Activated CD8-positive, alpha-beta T cell treated with anti-CD3 and anti-CD28 coated beads for 36 hours (primary cell): Measurements from ENCODE around the gene INPP5A. TPM values are rescaled to one million over a fixed set of nuclear protein-coding genes. Genes with fewer than 3 reads are reported as not detected.

Experiments
- ATAC-seq: fragments of 200-7000 bp; cut with Tn5 transposase; one replicate; pipeline ENCODE4 v1.10.0; 2021; ENCODE audit warnings: mild to moderate bottlenecking, moderate library complexity
- CTCF ChIA-PET: fragments of 350-600 bp; sonication (Branson Sonifier 250); formaldehyde crosslinking; loops from one replicate; lab custom pipeline; 2021; ENCODE audit warnings: antibody characterized with exemption; lab: Charles Lee
- POLR2A ChIA-PET: fragments of 350-600 bp; sonication (Branson Sonifier 250); formaldehyde crosslinking; loops from one replicate; lab custom pipeline; 2021; ENCODE audit warnings: antibody characterized with exemption; lab: Charles Lee
- DNase-seq: peaks from one replicate; pipeline ENCODE4 v3.0.0-alpha.2; 2020
- H3K27ac Mint-ChIP-seq: one replicate; pipeline ENCODE4 v1.8.0; 2021; ENCODE audit warnings: mild to moderate bottlenecking, mixed read lengths
- H3K27me3 Mint-ChIP-seq: one replicate; pipeline ENCODE4 v1.8.0; 2021; ENCODE audit warnings: mixed read lengths
- H3K36me3 Mint-ChIP-seq: one replicate; pipeline ENCODE4 v1.8.0; 2021; ENCODE audit warnings: low read depth, mixed read lengths
- H3K4me1 Mint-ChIP-seq: one replicate; pipeline ENCODE4 v1.8.0; 2021; ENCODE audit warnings: low read depth, mixed read lengths
- H3K4me3 Mint-ChIP-seq: one replicate; pipeline ENCODE4 v1.8.0; 2021; ENCODE audit warnings: mild to moderate bottlenecking, moderate library complexity, mixed read lengths
- H3K9me3 Mint-ChIP-seq: one replicate; pipeline ENCODE4 v1.8.0; 2021; ENCODE audit warnings: mixed read lengths
- intact Hi-C: fragments of 100-400 bp; cut with micrococcal nuclease; formaldehyde crosslinking; loops from one replicate; pipeline ENCODE4 v1.10.0; 2022
- total RNA-seq, 2 experiments: library from RNA; stranded (reverse); gene quantifications; one replicate each; pipeline ENCODE4 v1.2.3, GENCODE V29; 2021
- TF ChIP-seq, protein P1 (sequence below): fragments of 200-600 bp; IDR thresholded peaks from one replicate; pipeline ENCODE4 v1.8.0; 2022; ENCODE audit warnings: antibody characterized with exemption, mild to moderate bottlenecking

INPP5A gene
- total RNA-seq, 2 experiments from 2014 or later, result 9.6 to 10.4 TPM

DNA sequence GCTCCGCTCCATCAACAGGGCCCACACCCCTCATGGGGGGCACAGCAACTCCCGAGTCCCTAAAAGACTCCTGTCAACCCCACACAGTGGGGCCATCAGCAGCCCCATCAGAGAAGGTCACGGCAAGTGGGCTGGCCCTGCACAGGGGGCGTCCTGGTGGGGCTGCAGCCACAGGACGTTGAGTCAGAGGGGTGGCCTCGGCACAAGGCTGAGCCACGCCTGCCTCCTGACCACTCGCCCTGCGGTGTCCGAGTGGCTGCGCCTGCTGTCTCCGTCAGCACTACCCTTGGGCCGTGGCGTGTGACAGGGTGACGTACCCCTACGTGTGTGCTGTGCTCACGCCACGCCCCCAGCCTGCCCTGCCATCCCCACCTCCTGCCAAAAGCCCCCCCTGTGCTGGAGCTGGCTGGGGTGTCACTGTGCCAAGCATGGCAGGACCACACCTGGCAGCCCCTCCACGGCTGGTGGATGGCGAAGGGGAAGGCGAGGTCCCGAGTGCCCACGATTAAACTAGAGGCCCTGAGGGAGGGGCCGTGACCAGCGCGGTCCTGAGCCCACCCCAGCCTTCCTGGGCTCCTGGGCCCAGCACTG is 274.4 kb downstream of the INPP5A start:
- no peak overlapping the region for H3K27ac Mint-ChIP-seq
- no peaks in the 10 kb centered on the region for H3K9me3 Mint-ChIP-seq
- no peak overlapping the region for H3K4me3 Mint-ChIP-seq
- ATAC-seq (no peak), DNase-seq (no peak)
- intact Hi-C loops, result no loop called here
- TF ChIP-seq, protein P1, sequence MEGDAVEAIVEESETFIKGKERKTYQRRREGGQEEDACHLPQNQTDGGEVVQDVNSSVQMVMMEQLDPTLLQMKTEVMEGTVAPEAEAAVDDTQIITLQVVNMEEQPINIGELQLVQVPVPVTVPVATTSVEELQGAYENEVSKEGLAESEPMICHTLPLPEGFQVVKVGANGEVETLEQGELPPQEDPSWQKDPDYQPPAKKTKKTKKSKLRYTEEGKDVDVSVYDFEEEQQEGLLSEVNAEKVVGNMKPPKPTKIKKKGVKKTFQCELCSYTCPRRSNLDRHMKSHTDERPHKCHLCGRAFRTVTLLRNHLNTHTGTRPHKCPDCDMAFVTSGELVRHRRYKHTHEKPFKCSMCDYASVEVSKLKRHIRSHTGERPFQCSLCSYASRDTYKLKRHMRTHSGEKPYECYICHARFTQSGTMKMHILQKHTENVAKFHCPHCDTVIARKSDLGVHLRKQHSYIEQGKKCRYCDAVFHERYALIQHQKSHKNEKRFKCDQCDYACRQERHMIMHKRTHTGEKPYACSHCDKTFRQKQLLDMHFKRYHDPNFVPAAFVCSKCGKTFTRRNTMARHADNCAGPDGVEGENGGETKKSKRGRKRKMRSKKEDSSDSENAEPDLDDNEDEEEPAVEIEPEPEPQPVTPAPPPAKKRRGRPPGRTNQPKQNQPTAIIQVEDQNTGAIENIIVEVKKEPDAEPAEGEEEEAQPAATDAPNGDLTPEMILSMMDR, result no peak
- peaks cover 7% of the 10 kb centered on the region for H3K27me3 Mint-ChIP-seq
- POLR2A ChIA-PET, result no interaction called here
- CTCF ChIA-PET, result no interaction called here
- no peaks in the 10 kb centered on the region for H3K4me1 Mint-ChIP-seq
- H3K36me3 Mint-ChIP-seq, result no peaks in the 10 kb centered on the region

DNA sequence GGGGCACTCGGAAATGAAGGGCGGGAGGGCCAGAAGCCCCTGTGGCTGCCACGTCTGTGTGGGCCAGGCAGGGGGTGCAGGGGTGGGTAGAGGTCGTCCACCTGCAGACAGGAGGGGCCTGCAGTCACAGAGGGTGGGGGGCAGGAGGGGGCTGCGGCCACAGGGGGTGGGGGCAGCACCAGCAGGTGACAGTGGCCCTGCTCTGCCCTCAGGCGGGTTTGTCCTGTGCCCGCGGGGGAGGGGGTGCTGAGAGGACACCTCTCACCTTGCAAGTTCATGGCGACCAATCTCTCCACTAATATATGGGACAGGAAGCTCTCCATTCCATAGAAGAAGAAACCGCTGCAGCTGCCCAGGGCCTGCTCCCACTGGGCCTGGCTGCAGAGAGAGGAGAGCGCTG is 274.9 kb downstream of the INPP5A start:
- Mint-ChIP-seq H3K4me3 (no peak overlapping the region), H3K36me3 (no peaks in the 10 kb centered on the region), H3K9me3 (no peaks in the 10 kb centered on the region), H3K4me1 (no peaks in the 10 kb centered on the region), H3K27ac (no peak overlapping the region), H3K27me3 (peaks cover 12% of the 10 kb centered on the region)
- no peak for DNase-seq
- no peak for ATAC-seq
- CTCF ChIA-PET, result no interaction called here
- TF ChIP-seq, protein P1, result no peak
- intact Hi-C loops, result no loop called here
- POLR2A ChIA-PET, result no interaction called here

DNA sequence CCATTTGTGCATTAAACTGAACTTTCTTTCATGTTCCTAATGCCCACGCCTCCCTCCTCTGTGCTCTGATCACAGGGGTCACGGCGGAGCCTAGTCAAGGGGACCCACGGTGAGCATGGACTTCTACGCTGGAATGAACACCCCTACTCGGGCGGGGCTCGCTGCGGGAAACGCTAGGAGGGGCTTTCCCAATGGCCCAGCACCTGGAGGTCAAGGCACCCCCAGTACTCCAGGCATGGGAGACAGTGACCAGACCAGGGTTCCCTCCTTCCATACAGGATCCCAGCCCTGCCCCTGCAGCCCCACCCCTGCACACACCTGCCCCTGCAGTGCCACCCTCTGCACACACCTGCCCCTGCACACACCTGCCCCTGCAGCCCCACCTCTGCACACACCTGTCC is 275.4 kb downstream of the INPP5A start:
- ChIA-PET POLR2A (no interaction called here), CTCF (no interaction called here)
- Mint-ChIP-seq H3K27me3 (peaks cover 13% of the 10 kb centered on the region), H3K27ac (no peak overlapping the region), H3K36me3 (no peaks in the 10 kb centered on the region), H3K4me3 (no peak overlapping the region), H3K4me1 (no peaks in the 10 kb centered on the region), H3K9me3 (no peaks in the 10 kb centered on the region)
- no peak for DNase-seq
- ATAC-seq, result no peak
- intact Hi-C loops, result no loop called here
- TF ChIP-seq, protein P1, result no peak

DNA sequence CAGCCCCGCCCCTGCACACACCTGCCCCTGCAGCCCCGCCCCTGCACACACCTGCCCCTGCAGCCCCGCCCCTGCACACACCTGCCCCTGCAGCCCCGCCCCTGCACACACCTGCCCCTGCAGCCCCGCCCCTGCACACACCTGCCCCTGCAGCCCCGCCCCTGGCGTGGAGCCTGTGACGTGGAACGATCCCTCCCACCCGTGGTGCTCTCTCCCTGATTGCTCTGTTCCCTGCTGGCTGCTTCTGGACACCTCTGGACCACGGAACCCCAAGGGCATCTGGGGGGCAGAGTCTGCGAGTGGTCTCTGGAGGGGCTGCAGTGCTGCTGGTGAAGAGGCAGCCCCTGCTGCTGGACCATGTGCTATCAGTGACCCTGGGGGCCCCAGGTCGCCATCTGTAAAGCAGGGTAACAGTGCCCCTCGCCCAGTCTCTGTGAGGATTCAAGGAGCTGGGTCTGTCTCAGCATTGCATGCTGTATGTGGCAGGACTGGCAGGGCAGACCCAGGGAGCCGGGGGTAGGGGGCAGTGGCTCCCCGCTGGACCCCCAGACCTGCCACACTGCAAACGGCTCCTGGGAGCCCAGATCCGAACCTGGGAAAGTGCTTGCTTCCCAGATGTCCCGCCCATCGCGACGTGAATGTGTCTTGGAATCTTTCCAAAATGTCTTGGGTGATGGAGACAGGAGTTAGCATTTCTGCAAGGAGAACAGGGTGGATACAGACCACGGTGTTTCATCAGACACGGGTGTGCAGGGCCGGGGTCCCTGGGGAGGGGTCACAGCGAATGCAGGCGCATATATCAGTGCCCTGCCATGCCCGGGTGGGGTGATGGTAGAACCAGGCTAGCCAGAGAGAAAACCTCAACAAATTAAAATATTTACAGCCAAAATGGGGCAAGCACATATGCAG is 276.2 kb downstream of the INPP5A start:
- Mint-ChIP-seq H3K27me3 (peaks cover 13% of the 10 kb centered on the region), H3K36me3 (no peaks in the 10 kb centered on the region), H3K4me1 (no peaks in the 10 kb centered on the region), H3K9me3 (no peaks in the 10 kb centered on the region), H3K4me3 (no peak overlapping the region), H3K27ac (no peak overlapping the region)
- ChIA-PET CTCF (no interaction called here), POLR2A (no interaction called here)
- no peak for DNase-seq
- intact Hi-C loops, result no loop called here
- no peak for ATAC-seq
- TF ChIP-seq, protein P1, result no peak

DNA sequence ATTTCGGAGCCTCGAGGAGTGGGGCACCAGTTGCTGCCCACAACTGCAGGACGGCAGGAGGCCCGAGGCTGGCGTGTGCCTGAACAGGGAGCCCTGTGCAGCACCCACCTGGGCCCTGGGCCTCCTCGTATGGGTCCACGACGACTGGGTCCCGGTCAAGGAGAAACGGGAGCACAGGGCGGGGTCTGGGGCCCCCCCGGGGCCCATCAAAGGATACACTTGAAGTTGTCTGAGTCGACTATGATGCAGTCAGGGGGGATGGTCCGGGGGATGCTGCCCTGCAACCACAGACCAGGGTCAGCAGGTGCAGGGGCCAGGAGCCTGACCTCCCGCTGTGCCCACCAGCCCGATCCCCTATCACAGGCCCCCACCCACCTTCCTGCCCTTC is 276.9 kb downstream of the INPP5A start:
- intact Hi-C loops, result no loop called here
- no peaks in the 10 kb centered on the region for H3K4me1 Mint-ChIP-seq
- DNase-seq (no peak), ATAC-seq (no peak)
- no peak overlapping the region for H3K27ac Mint-ChIP-seq
- H3K4me3 Mint-ChIP-seq, result no peak overlapping the region
- POLR2A ChIA-PET, result no interaction called here
- H3K36me3 Mint-ChIP-seq, result no peaks in the 10 kb centered on the region
- H3K27me3 Mint-ChIP-seq, result peaks cover 15% of the 10 kb centered on the region
- TF ChIP-seq, protein P1, result no peak
- H3K9me3 Mint-ChIP-seq, result no peaks in the 10 kb centered on the region
- CTCF ChIA-PET, result no interaction called here
